ENCODE measurements around the gene BNC2. TPM values are rescaled to one million over a fixed set of nuclear protein-coding genes. Genes with fewer than 3 reads are reported as not detected.
A peak's percentile ranks its signal among the peaks of the same experiment; 100 is the strongest.

BNC2 gene
- total and polyA plus RNA-seq, 2 of the 13 experiments (the other 11 are each of a cell fraction or from before 2014, with no cell fraction given) = not detected

DNA sequence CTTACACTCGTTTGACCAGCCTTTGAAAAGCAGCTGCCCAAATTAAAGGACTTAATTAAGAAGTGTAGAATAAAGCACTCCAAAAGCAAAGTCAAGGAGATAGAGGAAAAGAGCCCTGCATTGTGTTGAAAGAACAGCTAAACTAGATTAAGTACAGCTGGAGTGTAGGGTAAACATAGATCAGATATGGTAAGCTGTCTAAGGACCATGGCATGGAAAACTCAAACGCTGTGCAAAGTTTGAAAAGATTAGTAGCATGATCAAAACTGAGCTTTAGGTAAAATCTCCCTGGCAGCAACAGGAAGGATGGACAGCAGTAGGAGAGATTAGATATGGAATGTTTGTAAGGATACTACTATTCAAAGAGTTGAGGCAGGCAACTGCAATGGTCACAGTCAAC, 55.4 kb downstream of the BNC2 start (continued):
- TF ChIP-seq, protein P1, sequence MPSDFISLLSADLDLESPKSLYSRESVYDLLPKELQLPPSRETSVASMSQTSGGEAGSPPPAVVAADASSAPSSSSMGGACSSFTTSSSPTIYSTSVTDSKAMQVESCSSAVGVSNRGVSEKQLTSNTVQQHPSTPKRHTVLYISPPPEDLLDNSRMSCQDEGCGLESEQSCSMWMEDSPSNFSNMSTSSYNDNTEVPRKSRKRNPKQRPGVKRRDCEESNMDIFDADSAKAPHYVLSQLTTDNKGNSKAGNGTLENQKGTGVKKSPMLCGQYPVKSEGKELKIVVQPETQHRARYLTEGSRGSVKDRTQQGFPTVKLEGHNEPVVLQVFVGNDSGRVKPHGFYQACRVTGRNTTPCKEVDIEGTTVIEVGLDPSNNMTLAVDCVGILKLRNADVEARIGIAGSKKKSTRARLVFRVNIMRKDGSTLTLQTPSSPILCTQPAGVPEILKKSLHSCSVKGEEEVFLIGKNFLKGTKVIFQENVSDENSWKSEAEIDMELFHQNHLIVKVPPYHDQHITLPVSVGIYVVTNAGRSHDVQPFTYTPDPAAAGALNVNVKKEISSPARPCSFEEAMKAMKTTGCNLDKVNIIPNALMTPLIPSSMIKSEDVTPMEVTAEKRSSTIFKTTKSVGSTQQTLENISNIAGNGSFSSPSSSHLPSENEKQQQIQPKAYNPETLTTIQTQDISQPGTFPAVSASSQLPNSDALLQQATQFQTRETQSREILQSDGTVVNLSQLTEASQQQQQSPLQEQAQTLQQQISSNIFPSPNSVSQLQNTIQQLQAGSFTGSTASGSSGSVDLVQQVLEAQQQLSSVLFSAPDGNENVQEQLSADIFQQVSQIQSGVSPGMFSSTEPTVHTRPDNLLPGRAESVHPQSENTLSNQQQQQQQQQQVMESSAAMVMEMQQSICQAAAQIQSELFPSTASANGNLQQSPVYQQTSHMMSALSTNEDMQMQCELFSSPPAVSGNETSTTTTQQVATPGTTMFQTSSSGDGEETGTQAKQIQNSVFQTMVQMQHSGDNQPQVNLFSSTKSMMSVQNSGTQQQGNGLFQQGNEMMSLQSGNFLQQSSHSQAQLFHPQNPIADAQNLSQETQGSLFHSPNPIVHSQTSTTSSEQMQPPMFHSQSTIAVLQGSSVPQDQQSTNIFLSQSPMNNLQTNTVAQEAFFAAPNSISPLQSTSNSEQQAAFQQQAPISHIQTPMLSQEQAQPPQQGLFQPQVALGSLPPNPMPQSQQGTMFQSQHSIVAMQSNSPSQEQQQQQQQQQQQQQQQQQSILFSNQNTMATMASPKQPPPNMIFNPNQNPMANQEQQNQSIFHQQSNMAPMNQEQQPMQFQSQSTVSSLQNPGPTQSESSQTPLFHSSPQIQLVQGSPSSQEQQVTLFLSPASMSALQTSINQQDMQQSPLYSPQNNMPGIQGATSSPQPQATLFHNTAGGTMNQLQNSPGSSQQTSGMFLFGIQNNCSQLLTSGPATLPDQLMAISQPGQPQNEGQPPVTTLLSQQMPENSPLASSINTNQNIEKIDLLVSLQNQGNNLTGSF (CRISPR knock-in tag; IDR thresholded peaks at IDR 0.05) = no peak

DNA sequence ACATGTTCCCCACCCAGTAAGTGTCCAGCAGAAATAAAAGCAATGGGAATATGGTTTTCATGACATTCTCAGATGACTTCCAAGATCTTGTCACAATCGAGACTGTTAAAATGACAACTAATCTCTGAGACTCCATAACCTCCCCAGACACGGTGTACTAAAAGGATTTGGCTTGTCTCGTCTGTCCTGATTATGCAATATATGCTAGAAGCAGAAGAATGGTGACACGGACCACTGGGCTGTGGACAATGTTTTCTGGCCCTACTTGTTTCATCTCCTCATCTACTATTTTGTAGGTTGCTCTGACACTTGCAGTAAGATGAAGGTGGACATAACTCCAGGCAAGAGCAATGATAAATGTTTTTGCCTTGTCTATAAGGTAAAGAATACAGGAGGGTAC, 56.6 kb downstream of the BNC2 start:
- H3K27ac ChIP-seq (ENCODE audit: extremely low read length, insufficient read depth, low read length) = no peak overlapping the region
- ChIA-PET POLR2A (no interaction called here), CTCF (ENCODE audit: low intra/inter-chr PET ratio, low total read pairs) (no interaction called here)
- in situ Hi-C loops (cut with HindIII; ENCODE audit: extremely low pct_ligation_motif_present, low pct_unique_long_range_greater_than_20kb) = no loop called here
- intact Hi-C loops (cut with micrococcal nuclease; ENCODE audit: unreplicated experiment) = no loop called here
- no peak overlapping the region for H3K9ac ChIP-seq (ENCODE audit: insufficient read depth, low read depth, low read length)
- ATAC-seq (no peak), DNase-seq (ENCODE audit: low spot score) (no peak), FAIRE-seq (no peak)
- no peaks in the 10 kb centered on the region for H3K9me3 ChIP-seq (ENCODE audit: low read length)
- H3K4me2 ChIP-seq (ENCODE audit: low read depth, low read length) = no peak overlapping the region
- H2AFZ ChIP-seq (ENCODE audit: low read length) = no peak overlapping the region
- H3K79me2 ChIP-seq (ENCODE audit: insufficient read depth, low read length) = no peaks in the 10 kb centered on the region
- H3K36me3 ChIP-seq (replicated peaks in 1 of 2; ENCODE audit: control insufficient read depth in 1 of 2, insufficient read depth in 2 of 2, low read length in 2 of 2) = no peaks in the 10 kb centered on the region
- no TSS peak for BruUV-seq (replicated peaks)
- TF ChIP-seq CEBPB (IDR thresholded peaks at IDR 0.05; ENCODE audit: borderline replicate concordance, low read depth, low read length) (peak; percentile 34; the same call in 1 of the 2 replicates), NR3C1 (CRISPR knock-in tag; IDR thresholded peaks at IDR 0.05) (no peak)
- no peaks in the 10 kb centered on the region for H4K20me1 ChIP-seq (ENCODE audit: insufficient read depth, low read length)
- H3K4me3 ChIP-seq (replicated peaks in 1 of 3; ENCODE audit: insufficient read depth in 1 of 3, low read depth in 2 of 3, low read length in 3 of 3) = no peak overlapping the region
- no peaks in the 10 kb centered on the region for H3K4me1 ChIP-seq (ENCODE audit: insufficient read depth, low read length)
- no peaks in the 10 kb centered on the region for H3K27me3 ChIP-seq (ENCODE audit: control insufficient read depth in 1 of 2, insufficient read depth in 2 of 2, low read length in 2 of 2)
- 5% methylated on average over 4 of the region's 4 CpGs for WGBS (ENCODE audit: low lambda C conversion rate)
